Lower leg skin (tissue), 3 donors: ENCODE measurements around the gene CHD2.

Experiments used
- CTCF ChIP-seq, 3 donors: fragments of 450-650 bp; IDR thresholded peaks; one replicate each; pipeline ENCODE4 v1.5.1; 2016; ENCODE audit warnings: antibody characterized with exemption in 3 of 3, mild to moderate bottlenecking in 3 of 3, moderate library complexity in 2 of 3
- POLR2A ChIP-seq, 2 donors: fragments of 450-650 bp; IDR thresholded peaks; one replicate each; pipeline ENCODE4 v1.6.1; 2016 to 2017; ENCODE audit warnings: antibody characterized with exemption in 2 of 2, mild to moderate bottlenecking in 1 of 2, moderate library complexity in 1 of 2

- TF ChIP-seq CTCF (IDR thresholded peaks at IDR 0.05) (no peak), POLR2A (IDR thresholded peaks at IDR 0.05) (no peak)
Observed at GRCh38 chr15:92997821-92998220, 97.7 kb downstream of the CHD2 start.
